GM21619 (cell line): ENCODE data around the gene CEBPG.

ENCODE experiments used
- ATAC-seq: cut with Tn5 transposase; IDR thresholded peaks from one replicate; pipeline ENCODE4 v1.9.1; 2021; ENCODE audit not compliant: unreplicated experiment

The CEBPG gene

GRCh38 chr19:33404506-33405253 lies 31.2 kb downstream of the CEBPG start:
- no peak for ATAC-seq

- ATAC-seq: no peak
Measured at GRCh38 chr19:33405254-33405552, 31.7 kb downstream of the CEBPG start.

DNA sequence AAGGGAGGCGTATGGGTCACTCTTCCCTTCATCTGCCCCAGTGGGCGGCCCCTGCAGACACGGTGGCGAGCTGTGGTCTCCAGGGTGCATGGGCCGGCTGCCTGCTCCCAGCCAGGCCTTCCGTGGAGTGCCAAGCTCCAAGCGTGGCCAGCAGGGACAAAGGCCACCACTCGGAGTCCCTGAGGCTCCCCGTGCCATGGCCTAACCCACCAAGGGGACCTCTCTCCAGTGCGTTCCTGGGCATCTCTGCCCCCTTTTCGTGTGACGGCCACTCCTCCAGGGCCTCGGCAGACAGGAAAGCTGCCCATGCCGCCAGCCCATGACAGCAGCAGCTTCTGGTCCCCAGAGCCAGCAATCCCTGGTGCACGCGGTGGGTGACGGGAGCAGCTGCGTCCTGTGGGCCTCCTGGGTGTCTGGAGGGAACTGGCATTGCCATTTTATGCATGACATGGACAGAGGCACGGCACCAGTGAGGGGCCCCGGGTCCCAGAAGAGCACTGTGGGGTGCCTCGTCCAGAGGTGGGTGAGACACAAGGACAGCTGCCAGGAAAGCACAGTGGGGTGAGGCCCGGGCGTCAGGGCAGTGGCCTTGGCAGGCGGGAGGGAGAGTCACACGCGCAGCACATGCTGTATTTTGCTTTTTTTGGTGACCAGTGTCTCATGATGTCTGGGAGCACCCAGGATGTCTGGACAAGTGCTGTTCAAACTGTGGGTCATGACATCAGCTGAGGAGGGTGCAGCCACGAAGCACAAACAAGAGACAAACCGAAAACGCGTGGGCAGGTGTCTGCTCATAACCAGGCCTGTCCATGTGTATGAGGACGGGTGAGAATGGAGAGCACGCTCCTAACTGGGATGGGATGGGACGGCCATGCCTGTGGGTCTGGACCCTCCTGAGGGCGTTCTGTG lies 32.3 kb downstream of the CEBPG start:
- ATAC-seq: no peak

DNA sequence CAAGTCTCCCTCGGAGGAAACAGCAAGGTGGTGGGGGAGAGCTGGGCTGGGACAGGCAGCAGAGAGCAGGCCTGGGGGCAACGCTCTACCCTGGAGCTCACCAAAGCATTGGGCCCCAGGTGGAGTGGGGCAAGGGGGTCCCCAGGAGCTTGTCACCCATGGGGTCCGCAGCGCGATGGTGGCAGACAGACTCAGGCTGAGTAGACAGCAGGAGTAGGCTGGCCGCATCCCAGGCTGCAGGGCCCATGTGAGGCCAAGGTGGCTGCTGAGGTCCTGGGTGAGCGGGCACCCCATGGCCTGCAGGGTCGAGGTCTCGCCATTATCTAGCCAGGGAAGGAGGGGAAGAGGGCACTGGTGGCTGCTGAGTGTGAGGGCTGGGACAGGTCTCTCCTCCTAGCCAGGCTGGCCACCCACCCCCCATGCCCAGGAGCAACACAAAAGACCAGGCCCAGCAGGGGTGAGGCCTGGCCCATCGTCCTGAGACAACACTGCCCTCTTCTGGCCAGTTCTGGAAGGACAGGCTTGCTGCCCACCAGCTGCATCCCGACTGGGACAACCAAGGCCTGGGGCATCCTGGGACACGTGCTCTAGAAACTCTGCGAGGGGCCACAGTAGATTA lies 33.1 kb downstream of the CEBPG start:
- ATAC-seq: no peak

DNA sequence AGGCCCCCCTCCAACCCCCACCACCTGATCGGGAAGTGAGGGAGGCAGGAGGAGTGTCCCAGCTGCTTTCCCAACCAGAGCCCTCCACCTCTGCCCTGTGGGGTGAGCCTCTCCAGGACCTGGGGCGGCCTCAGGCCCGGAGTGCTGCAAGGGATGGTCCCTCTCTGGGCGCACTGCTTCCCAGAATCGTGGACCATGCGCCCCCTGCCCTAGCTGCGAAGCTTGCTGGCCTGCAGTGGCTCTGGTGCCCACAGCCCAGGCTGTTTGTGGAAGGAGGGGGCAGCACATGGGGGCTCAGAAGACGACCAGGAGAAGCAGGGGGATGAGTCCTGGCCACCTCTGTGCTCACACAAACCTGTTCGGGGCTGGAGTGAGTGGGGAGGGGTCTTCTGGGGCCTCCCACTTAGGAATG lies 33.6 kb downstream of the CEBPG start:
- ATAC-seq: no peak

- no peak for ATAC-seq
Measured at GRCh38 chr19:33407716-33408115, 34.2 kb downstream of the CEBPG start.

DNA sequence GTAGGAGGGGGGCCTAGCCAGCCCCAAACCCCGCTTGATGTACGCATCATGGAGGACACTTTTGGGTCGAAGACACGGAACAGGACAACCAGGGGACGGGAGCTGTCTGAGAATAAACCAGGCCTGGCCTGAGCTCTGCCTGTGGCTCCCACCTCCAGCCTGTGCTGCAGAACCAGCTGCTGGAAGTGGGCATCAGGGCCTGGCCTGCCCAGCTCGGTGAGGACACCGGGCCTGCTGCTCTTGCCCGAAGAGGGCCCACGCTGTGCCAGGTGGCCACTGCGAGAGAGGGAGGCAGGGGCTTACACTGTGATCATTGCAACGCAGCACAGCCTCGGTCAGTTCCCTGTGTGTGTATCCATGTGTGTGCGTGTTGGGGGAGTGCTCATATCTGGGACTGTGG lies 34.6 kb downstream of the CEBPG start:
- no peak for ATAC-seq

GRCh38 chr19:33408538-33409434 lies 35.3 kb downstream of the CEBPG start:
- no peak for ATAC-seq

GRCh38 chr19:33409906-33410685 lies 36.6 kb downstream of the CEBPG start:
- ATAC-seq: no peak

- no peak for ATAC-seq
Measured at GRCh38 chr19:33410915-33411401, 37.4 kb downstream of the CEBPG start.

- ATAC-seq: no peak
Measured at GRCh38 chr19:33411621-33412180, 38.2 kb downstream of the CEBPG start.

DNA sequence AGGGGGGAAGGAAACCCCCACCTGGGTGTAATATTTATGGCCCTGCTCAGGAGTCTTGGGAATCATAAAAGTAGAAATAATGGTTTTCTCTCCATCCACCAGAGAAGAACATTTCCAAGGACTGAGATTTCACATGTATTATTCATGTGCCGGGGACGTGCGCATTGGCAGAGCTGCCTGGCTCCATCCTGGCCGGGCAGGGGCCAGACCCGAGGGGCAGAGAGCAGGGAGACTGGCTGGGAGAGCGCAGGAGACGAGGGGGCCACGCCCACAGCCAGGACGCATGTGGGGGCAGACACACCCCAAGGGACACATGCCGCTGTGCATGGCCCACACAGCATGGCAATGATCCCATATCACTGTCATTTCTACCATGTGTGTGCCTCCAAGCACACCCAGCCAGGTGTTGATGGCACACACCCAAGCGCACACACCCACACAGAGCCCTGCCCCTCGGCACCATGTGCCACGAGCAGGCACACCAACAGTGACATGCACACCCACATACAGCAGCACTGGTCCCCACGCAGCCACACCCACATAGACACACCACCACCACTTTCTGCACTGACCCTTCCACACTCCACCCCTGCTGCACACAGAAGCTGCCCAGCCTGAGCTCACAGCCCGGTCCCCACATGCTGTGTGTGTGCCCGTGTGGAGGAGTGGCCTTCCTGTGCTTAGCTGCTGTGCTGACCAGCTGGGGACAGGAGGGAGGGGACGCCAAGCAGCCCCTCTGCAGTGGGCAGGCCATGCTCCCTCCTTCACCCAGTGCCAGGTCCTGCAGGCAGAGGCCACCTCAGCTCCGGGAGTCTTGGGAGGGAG lies 39.3 kb downstream of the CEBPG start:
- ATAC-seq: no peak

- ATAC-seq: no peak
Measured at GRCh38 chr19:33413426-33413725, 39.9 kb downstream of the CEBPG start.

DNA sequence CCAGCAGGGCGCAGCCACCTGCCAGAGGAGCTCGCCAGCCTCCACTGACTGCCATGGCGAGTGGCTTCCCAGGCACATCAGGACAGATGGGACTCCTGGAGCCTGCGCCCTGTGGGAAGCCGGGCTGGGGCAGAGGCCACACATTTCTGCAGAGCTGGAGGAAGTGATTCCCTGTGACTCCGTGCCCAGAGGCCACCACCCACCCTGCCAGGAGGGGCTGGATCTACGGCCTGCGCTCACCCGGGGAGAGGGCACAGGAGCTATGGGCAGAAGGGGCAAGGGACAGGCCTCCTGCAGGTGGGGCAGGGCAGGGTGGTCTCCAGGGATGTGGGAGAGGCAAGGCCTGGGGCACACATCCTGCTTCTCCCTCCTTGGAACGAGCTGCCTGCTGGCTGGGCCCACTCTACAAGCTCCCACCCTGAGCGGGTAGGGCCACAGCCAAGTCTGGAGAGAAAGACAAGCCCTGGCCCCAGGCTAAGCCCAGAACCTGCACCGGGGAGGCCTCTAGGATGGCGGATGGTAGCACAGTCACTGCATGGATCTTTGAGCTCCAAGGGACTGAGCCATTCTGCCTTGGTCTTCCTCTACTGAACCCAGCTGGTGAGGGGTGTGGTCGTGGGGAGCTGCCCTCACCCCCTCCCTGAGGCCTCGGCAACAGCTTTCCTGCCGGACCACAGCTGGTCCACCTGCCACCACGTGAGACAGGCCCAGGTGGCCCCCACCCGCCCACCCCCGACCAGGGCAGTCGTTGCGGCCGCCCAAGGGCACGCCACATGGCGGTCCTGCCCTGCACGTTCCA lies 40.6 kb downstream of the CEBPG start:
- no peak for ATAC-seq

DNA sequence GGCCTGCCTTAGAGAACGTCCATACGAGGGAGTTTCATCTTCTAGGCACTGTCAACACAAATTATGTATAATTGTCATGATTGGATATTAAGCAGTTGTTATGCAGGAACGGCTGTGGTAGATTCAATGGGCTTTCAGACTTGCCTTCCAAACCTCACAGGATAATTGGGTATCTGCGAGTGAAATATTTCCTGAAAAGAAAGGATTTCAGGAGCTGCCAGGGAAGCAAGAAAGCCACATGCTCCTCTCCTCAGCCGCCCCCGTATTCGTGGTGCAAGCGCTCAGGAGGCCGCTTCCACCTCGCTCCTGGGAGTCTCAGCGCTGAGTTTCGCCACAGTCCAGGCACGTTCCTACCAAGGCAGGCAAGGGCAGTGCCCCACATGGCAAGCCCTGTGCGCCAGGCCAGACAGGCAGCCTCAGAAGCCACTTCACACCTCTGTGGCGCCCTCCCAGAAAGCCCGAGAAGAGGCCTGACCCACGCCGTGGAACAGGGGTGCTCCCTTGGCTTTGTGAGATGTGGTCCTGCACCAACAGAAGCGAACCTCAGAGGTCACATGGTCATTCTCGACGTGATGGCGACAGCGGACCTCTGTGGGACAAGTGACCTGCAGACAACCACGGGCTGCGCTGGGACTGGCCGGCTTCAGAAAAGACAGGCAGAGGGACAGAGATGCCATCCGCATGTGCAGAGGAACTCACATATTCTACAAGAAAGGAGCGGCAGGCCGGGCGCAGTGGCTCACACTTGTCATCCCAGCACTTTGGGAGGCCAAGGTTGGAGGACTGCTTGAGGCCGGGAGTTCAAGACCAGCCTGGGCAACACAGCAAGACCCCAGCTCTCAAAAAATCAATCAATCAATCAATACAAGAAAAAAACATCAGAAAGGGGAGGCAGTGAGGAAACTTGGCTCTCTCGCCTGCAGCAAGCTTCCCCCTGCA lies 41.4 kb downstream of the CEBPG start:
- no peak for ATAC-seq

GRCh38 chr19:33416307-33417215 lies 43.1 kb downstream of the CEBPG start:
- no peak for ATAC-seq
